HCT116 (cell line): ENCODE data around the gene CRHR2. TPM values are rescaled to one million over a fixed set of nuclear protein-coding genes. Genes with fewer than 3 reads are reported as not detected.

Source experiments
- ATAC-seq: fragments of 200-7000 bp; cut with Tn5 transposase; 2 replicates; pipeline ENCODE4 v1.9.1; 2020; ENCODE audit warnings: mild to moderate bottlenecking, moderate library complexity
- BruUV-seq: library from RNA; stranded (reverse); fragments of 400-500 nt; replicated peaks from 2 replicates; lab custom pipeline; 2021; lab: Mats Ljungman, UMichigan
- CTCF ChIA-PET: fragments of 300-600 bp; sonication (Branson Sonifier 250); formaldehyde crosslinking; loops from one replicate; lab custom pipeline; 2021; ENCODE audit warnings: antibody characterized with exemption; lab: Charles Lee
- POLR2A ChIA-PET: fragments of 300-600, 350-600 bp; sonication (Branson Sonifier 250); formaldehyde crosslinking; loops from one replicate; lab custom pipeline; 2021; ENCODE audit warnings: antibody characterized with exemption; lab: Charles Lee
- RAD21 ChIA-PET, 2 experiments: fragments of 300-600 bp; sonication (Branson Sonifier 250); formaldehyde crosslinking; loops; one replicate each; lab custom pipeline; 2023; ENCODE audit warnings: low total read pairs in 2 of 2; ENCODE audit not compliant: uncharacterized antibody in 2 of 2, unreplicated experiment in 2 of 2, low non-redundant PET in 1 of 2; lab: Charles Lee
- DNase-seq: peaks from one replicate; pipeline ENCODE4 v3.0.0-alpha.2; 2010; ENCODE audit warnings: low read depth, low spot score
- H2AFZ ChIP-seq: fragments of 200-600 bp; shearing (Covaris generic), sonication (generic); 2 replicates; pipeline ENCODE4 v1.6.1; 2017; ENCODE audit warnings: low read depth, mixed run types, mixed read lengths, antibody characterized with exemption, low read length; ENCODE audit not compliant: poor library complexity, severe bottlenecking
- H3K27ac ChIP-seq: 2 replicates; pipeline ENCODE4 v1.5.1; 2012; ENCODE audit warnings: low read depth, low read length
- H3K27me3 ChIP-seq: fragments of 200-600 bp; sonication (generic); 2 replicates; pipeline ENCODE4 v1.6.1; 2016; ENCODE audit warnings: mixed run types, low read length, mixed read lengths; ENCODE audit not compliant: insufficient read depth
- H3K36me3 ChIP-seq, 2 experiments: fragments of 200-500 bp in 1 of 2; fragments of 200-600 bp in 1 of 2; sonication (Bioruptor generic) in 1 of 2; sonication (generic) in 1 of 2; 2 replicates each; pipeline versions ENCODE4 v1.5.1 to v1.6.1; 2014 to 2016; ENCODE audit warnings: low read length in 2 of 2, inconsistent platforms in 1 of 2, mixed read lengths in 1 of 2, mixed run types in 1 of 2; ENCODE audit not compliant: insufficient read depth in 2 of 2, control insufficient read depth in 1 of 2
- H3K4me1 ChIP-seq, 2 experiments: fragments of 200-600 bp in 1 of 2; sonication (generic) in 1 of 2; 2 replicates each; pipeline versions ENCODE4 v1.5.1 to v1.6.1; 2012 to 2017; ENCODE audit warnings: low read length in 2 of 2, inconsistent platforms in 1 of 2, mild to moderate bottlenecking in 1 of 2, mixed read lengths in 1 of 2, mixed run types in 1 of 2, moderate library complexity in 1 of 2; ENCODE audit not compliant: insufficient read depth in 2 of 2, control insufficient read depth in 1 of 2
- H3K4me2 ChIP-seq: fragments of 200-600 bp; sonication (generic); 2 replicates; pipeline ENCODE4 v1.6.1; 2017; ENCODE audit warnings: mixed run types, low read length, mixed read lengths
- H3K4me3 ChIP-seq, 2 experiments: fragments of 200-600 bp in 1 of 2; sonication (generic) in 1 of 2; replicated peaks in 1 of 2; 2 replicates each; pipeline ENCODE4 v1.5.1; 2011 to 2016; ENCODE audit warnings: low read length in 2 of 2, control low read depth in 1 of 2, low read depth in 1 of 2, mild to moderate bottlenecking in 1 of 2, mixed read lengths in 1 of 2, mixed run types in 1 of 2
- H3K79me2 ChIP-seq: fragments of 200-600 bp; sonication (generic); 2 replicates; pipeline ENCODE4 v1.6.1; 2017; ENCODE audit warnings: mild to moderate bottlenecking, mixed run types, low read length, moderate library complexity, mixed read lengths; ENCODE audit not compliant: insufficient read depth
- H3K9ac ChIP-seq: fragments of 200-600 bp; sonication (generic); 2 replicates; pipeline ENCODE4 v1.6.1; 2016; ENCODE audit warnings: low read length, mixed read lengths
- H3K9me2 ChIP-seq: fragments of 200-600 bp; sonication (generic), shearing (Covaris generic); 2 replicates; pipeline ENCODE4 v1.6.1; 2017; ENCODE audit warnings: mixed run types, mild to moderate bottlenecking, moderate library complexity; ENCODE audit not compliant: insufficient read depth
- H3K9me3 ChIP-seq, 2 experiments: fragments of 200-500 bp in 1 of 2; fragments of 200-600 bp in 1 of 2; sonication (Bioruptor generic) in 1 of 2; sonication (generic) in 1 of 2; 2 replicates each; pipeline ENCODE4 v1.6.1; 2014 to 2017; ENCODE audit warnings: low read length in 2 of 2, mixed read lengths in 2 of 2, inconsistent platforms in 1 of 2, low read depth in 1 of 2, mild to moderate bottlenecking in 1 of 2, mixed run types in 1 of 2, moderate library complexity in 1 of 2; ENCODE audit not compliant: control insufficient read depth in 1 of 2, insufficient read depth in 1 of 2
- H4K20me1 ChIP-seq: fragments of 200-600 bp; sonication (generic), shearing (Covaris generic); 2 replicates; pipeline ENCODE4 v1.6.1; 2017; ENCODE audit warnings: mixed run types, mild to moderate bottlenecking, moderate library complexity; ENCODE audit not compliant: insufficient read depth
- CBX3 ChIP-seq: IDR thresholded peaks from 2 replicates; pipeline ENCODE4 v1.6.1; 2012; ENCODE audit warnings: low read depth
- CEBPB ChIP-seq: IDR thresholded peaks from 2 replicates; pipeline ENCODE4 v1.6.1; 2012; ENCODE audit warnings: low read depth
- EGR1 ChIP-seq: IDR thresholded peaks from 2 replicates; pipeline ENCODE4 v1.6.1; 2012; ENCODE audit warnings: low read depth
- EZH2 ChIP-seq: fragments of 200-600 bp; sonication (generic); IDR thresholded peaks from 2 replicates; pipeline ENCODE4 v1.6.1; 2017; ENCODE audit warnings: antibody characterized with exemption, mixed run types
- EZH2phosphoT487 ChIP-seq: fragments of 200-600 bp; IDR thresholded peaks from 2 replicates; pipeline ENCODE4 v1.6.1; 2018; ENCODE audit warnings: antibody characterized with exemption, borderline replicate concordance
- FOSL1 ChIP-seq: IDR thresholded peaks from 2 replicates; pipeline ENCODE4 v1.6.1; 2012; ENCODE audit warnings: low read depth
- JUND ChIP-seq: IDR thresholded peaks from 2 replicates; pipeline ENCODE4 v1.6.1; 2012
- POLR2A ChIP-seq: IDR thresholded peaks from 2 replicates; pipeline ENCODE4 v1.7.0; 2011; ENCODE audit warnings: borderline replicate concordance; ENCODE audit not compliant: insufficient read depth, insufficient read length; ENCODE audit errors: extremely low read depth
- POLR2AphosphoS5 ChIP-seq: IDR thresholded peaks from 2 replicates; pipeline ENCODE4 v1.6.1; 2011; ENCODE audit warnings: mild to moderate bottlenecking, low read depth, low read length, moderate library complexity
- RAD21 ChIP-seq: IDR thresholded peaks from 2 replicates; pipeline ENCODE4 v1.6.1; 2012; ENCODE audit warnings: low read depth, mild to moderate bottlenecking
- SIN3A ChIP-seq: IDR thresholded peaks from 2 replicates; pipeline ENCODE4 v1.6.1; 2012; ENCODE audit warnings: low read depth
- SP1 ChIP-seq: IDR thresholded peaks from 2 replicates; pipeline ENCODE4 v1.6.1; 2012; ENCODE audit warnings: low read depth
- SRF ChIP-seq: IDR thresholded peaks from 2 replicates; pipeline ENCODE4 v1.6.1; 2012; ENCODE audit warnings: low read depth
- TCF7L2 ChIP-seq: IDR thresholded peaks from 2 replicates; pipeline ENCODE4 v1.7.0; 2011; ENCODE audit warnings: borderline replicate concordance, inconsistent platforms; ENCODE audit not compliant: insufficient read depth, insufficient read length; ENCODE audit errors: extremely low read depth
- ZFX ChIP-seq: fragments of 450-650 bp; IDR thresholded peaks from 2 replicates; pipeline ENCODE4 v1.6.1; 2017
- ZNF274 ChIP-seq: fragments of 200-500 bp; sonication (Bioruptor generic); IDR thresholded peaks from 2 replicates; pipeline ENCODE4 v1.6.1; 2014; ENCODE audit warnings: mild to moderate bottlenecking, low read depth, low read length, inconsistent platforms
- intact Hi-C: fragments of 100-400 bp; cut with micrococcal nuclease; formaldehyde crosslinking; loops from 2 replicates; pipeline ENCODE4 v1.10.0; 2022
- total RNA-seq: library from RNA; stranded (reverse); gene quantifications from one replicate; pipeline ENCODE4 v1.2.1, GENCODE V29; 2021; ENCODE audit not compliant: unreplicated experiment
- TF ChIP-seq, protein P1 (sequence below): IDR thresholded peaks from 2 replicates; pipeline ENCODE4 v1.6.1; 2012
- TF ChIP-seq, protein P2 (sequence below): IDR thresholded peaks from 2 replicates; pipeline ENCODE4 v1.6.1; 2011; ENCODE audit warnings: mild to moderate bottlenecking, low read length, moderate library complexity; ENCODE audit not compliant: insufficient replicate concordance; ENCODE audit errors: extremely low read depth

Gene CRHR2
- total RNA-seq, 1 experiment from 2014 or later, result not detected

DNA sequence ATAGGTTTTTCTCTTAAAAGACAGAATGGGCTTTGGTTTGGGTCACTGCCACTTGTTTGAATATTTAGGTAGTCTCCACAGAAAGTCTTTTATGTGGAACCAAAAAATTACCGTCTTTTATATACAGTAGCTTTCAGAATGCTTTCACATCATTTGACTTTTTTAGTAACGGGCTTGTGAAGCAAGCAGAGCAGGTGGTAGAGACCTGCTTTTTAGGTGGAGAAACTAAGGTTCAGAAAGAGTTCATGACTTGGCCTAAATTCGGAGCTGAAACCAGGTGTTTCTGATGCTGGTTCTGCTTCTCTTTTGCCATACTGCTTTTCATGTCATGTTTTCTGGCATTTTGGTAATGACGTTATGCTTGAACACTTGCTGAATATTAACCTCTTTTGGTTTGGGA is 51.3 kb downstream of the CRHR2 start:
- H3K9me3 ChIP-seq, result no peaks in the 10 kb centered on the region
- no peaks in the 10 kb centered on the region for H3K9me2 ChIP-seq
- POLR2A ChIA-PET, result no interaction called here
- H3K36me3 ChIP-seq, result peaks cover 65 to 71% of the 10 kb centered on the region in 2 experiments; a peak in 3 of 4 replicates
- H3K4me2 ChIP-seq, result no peak overlapping the region
- H3K4me1 ChIP-seq, result no peaks in the 10 kb centered on the region
- TF ChIP-seq FOSL1 (no peak), ZFX (no peak), SP1 (no peak)
- no TSS peak for BruUV-seq
- no peaks in the 10 kb centered on the region for H3K27me3 ChIP-seq
- H4K20me1 ChIP-seq, result no peaks in the 10 kb centered on the region
- no peak overlapping the region for H3K4me3 ChIP-seq
- no peak overlapping the region for H2AFZ ChIP-seq
- intact Hi-C loops, result loop anchor here (2.0 kb wide), 1 partner anchor 14 kb away; no protein-coding TSS in a partner anchor
- no peak overlapping the region for H3K9ac ChIP-seq
- RAD21 ChIA-PET, result no interaction called here
- no peak for ATAC-seq
- H3K79me2 ChIP-seq, result no peaks in the 10 kb centered on the region; the same call in 1 of the 2 replicates
- DNase-seq, result no peak
- CTCF ChIA-PET, result no interaction called here
- no peak overlapping the region for H3K27ac ChIP-seq

DNA sequence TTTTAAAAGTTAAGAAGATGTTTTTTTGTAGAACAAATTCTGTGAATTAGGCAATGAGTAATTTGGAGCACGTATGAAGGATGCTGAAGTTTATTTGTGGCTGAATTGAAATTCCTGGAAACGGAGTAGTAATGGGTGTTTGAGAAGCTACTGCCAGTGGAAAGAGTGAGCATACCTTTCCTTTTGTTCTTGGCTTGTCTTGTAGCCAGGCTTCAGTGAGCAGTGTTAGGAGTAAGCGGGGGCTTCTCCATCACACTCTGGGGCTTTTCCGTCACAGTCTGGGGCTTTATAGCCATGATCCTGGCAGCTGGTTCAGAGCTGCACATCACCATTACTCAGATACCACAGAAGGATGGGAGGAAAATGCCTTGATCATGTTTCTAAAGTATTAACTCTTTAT is 55.2 kb downstream of the CRHR2 start:
- H2AFZ ChIP-seq, result no peak overlapping the region
- H3K9me3 ChIP-seq, result no peaks in the 10 kb centered on the region
- H3K4me2 ChIP-seq, result no peak overlapping the region
- no peak overlapping the region for H3K4me3 ChIP-seq
- TF ChIP-seq EZH2 (no peak), EGR1 (no peak), SRF (no peak), CEBPB (no peak), RAD21 (no peak), EZH2phosphoT487 (no peak), ZFX (no peak), JUND (no peak), SP1 (no peak), CBX3 (no peak), POLR2AphosphoS5 (no peak), TCF7L2 (no peak), SIN3A (no peak), ZNF274 (no peak), POLR2A (no peak)
- TF ChIP-seq, protein P1, sequence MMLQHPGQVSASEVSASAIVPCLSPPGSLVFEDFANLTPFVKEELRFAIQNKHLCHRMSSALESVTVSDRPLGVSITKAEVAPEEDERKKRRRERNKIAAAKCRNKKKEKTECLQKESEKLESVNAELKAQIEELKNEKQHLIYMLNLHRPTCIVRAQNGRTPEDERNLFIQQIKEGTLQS, result no peak
- TF ChIP-seq, protein P2, sequence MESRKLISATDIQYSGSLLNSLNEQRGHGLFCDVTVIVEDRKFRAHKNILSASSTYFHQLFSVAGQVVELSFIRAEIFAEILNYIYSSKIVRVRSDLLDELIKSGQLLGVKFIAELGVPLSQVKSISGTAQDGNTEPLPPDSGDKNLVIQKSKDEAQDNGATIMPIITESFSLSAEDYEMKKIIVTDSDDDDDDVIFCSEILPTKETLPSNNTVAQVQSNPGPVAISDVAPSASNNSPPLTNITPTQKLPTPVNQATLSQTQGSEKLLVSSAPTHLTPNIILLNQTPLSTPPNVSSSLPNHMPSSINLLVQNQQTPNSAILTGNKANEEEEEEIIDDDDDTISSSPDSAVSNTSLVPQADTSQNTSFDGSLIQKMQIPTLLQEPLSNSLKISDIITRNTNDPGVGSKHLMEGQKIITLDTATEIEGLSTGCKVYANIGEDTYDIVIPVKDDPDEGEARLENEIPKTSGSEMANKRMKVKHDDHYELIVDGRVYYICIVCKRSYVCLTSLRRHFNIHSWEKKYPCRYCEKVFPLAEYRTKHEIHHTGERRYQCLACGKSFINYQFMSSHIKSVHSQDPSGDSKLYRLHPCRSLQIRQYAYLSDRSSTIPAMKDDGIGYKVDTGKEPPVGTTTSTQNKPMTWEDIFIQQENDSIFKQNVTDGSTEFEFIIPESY, result no peak
- ChIA-PET RAD21 (no interaction called here), CTCF (no interaction called here), POLR2A (interaction anchor here (1.4 kb wide), 1 partner anchor 13 kb away, joined by 3 read pairs; no protein-coding TSS in a partner anchor)
- H3K4me1 ChIP-seq, result no peaks in the 10 kb centered on the region
- H3K9ac ChIP-seq, result no peak overlapping the region
- H3K79me2 ChIP-seq, result peaks cover 4% of the 10 kb centered on the region; the same call in 1 of the 2 replicates
- BruUV-seq, result no TSS peak
- no peak overlapping the region for H3K27ac ChIP-seq
- no peaks in the 10 kb centered on the region for H3K27me3 ChIP-seq
- DNase-seq, result no peak
- intact Hi-C loops, result no loop called here
- ATAC-seq, result no peak
- peaks cover 63 to 66% of the 10 kb centered on the region in 2 experiments; a peak in 3 of 4 replicates for H3K36me3 ChIP-seq
- no peaks in the 10 kb centered on the region for H3K9me2 ChIP-seq
- peaks cover under 1% of the 10 kb centered on the region; the same call in 1 of the 2 replicates for H4K20me1 ChIP-seq
